SK-N-SH treated with all-trans-retinoic acid at 6 μM for 48 hours (cell line): ENCODE data around the gene AKT3.

Source experiments
- CSRNP3 ChIP-seq: fragments of 250-450 bp; sonication (Bioruptor Pico); IDR thresholded peaks from 2 replicates; pipeline ENCODE4 v1.5.1; 2021; ENCODE audit warnings: mild to moderate bottlenecking, moderate library complexity
- GLIS3 ChIP-seq: fragments of 250-450 bp; sonication (Bioruptor Pico); IDR thresholded peaks from 2 replicates; pipeline ENCODE4 v1.5.0; 2020; ENCODE audit warnings: mild to moderate bottlenecking, moderate library complexity
- PATZ1 ChIP-seq: fragments of 250-450 bp; sonication (Bioruptor Pico); IDR thresholded peaks from 2 replicates; pipeline ENCODE4 v1.8.0; 2020; ENCODE audit warnings: mild to moderate bottlenecking, moderate library complexity, borderline replicate concordance
- RARB ChIP-seq: fragments of 250-450 bp; sonication (Bioruptor Pico); IDR thresholded peaks from 2 replicates; pipeline ENCODE4 v1.8.0; 2021; ENCODE audit warnings: mild to moderate bottlenecking, moderate library complexity
- ZNF565 ChIP-seq: fragments of 450-650 bp; formaldehyde crosslinking; conservative IDR thresholded peaks from 2 replicates; pipeline ENCODE4 v1.5.0; 2020; ENCODE audit warnings: low read depth, mild to moderate bottlenecking, moderate library complexity
- ZNF8 ChIP-seq: fragments of 450-650 bp; formaldehyde crosslinking; IDR thresholded peaks from 2 replicates; pipeline ENCODE4 v1.5.0; 2020; ENCODE audit warnings: mild to moderate bottlenecking, moderate library complexity

GRCh38 chr1:243465081-243465480 is 385.0 kb downstream of the AKT3 start:
- TF ChIP-seq PATZ1 (no peak), RARB (CRISPR knock-in tag) (no peak), ZNF565 (CRISPR knock-in tag) (no peak), CSRNP3 (CRISPR knock-in tag) (no peak), GLIS3 (CRISPR knock-in tag) (no peak), ZNF8 (no peak)
